Activated naive CD8-positive, alpha-beta T cell treated with anti-CD3 and anti-CD28 coated beads, Interleukin-2, amount 10 ng/mL, durations not matched to agents 7 days and 5 days (primary cell): Measurements from ENCODE around the gene PGR. TPM values are rescaled to one million over a fixed set of nuclear protein-coding genes. Genes with fewer than 3 reads are reported as not detected.

Experiments used
- ATAC-seq: fragments of 150-1000 bp; cut with Tn5 transposase; one replicate; pipeline ENCODE4 v1.10.0; 2021; ENCODE audit warnings: low read depth, moderate library complexity
- POLR2A ChIA-PET: fragments of 350-600 bp; sonication (Branson Sonifier 250); formaldehyde crosslinking; loops from one replicate; lab custom pipeline; 2021; ENCODE audit warnings: antibody characterized with exemption; lab: Charles Lee
- DNase-seq: peaks from one replicate; pipeline ENCODE4 v3.0.0; 2021
- H3K27ac Mint-ChIP-seq: one replicate; pipeline ENCODE4 v1.8.0; 2022; ENCODE audit warnings: mild to moderate bottlenecking, mixed read lengths
- H3K27me3 Mint-ChIP-seq: one replicate; pipeline ENCODE4 v1.8.0; 2022; ENCODE audit warnings: mild to moderate bottlenecking, moderate library complexity, mixed read lengths
- H3K36me3 Mint-ChIP-seq: one replicate; pipeline ENCODE4 v1.8.0; 2021; ENCODE audit warnings: mild to moderate bottlenecking, mixed read lengths
- H3K4me1 Mint-ChIP-seq: one replicate; pipeline ENCODE4 v1.8.0; 2021; ENCODE audit warnings: mixed read lengths
- H3K4me3 Mint-ChIP-seq: one replicate; pipeline ENCODE4 v1.8.0; 2022; ENCODE audit warnings: mild to moderate bottlenecking, moderate library complexity, mixed read lengths
- H3K9me3 Mint-ChIP-seq: one replicate; pipeline ENCODE4 v1.8.0; 2021; ENCODE audit warnings: mixed read lengths
- total RNA-seq, 2 experiments: library from RNA; stranded (reverse); gene quantifications; one replicate each; pipeline ENCODE4 v1.2.3, GENCODE V29; 2021

Gene PGR
- total RNA-seq, result not detected

DNA sequence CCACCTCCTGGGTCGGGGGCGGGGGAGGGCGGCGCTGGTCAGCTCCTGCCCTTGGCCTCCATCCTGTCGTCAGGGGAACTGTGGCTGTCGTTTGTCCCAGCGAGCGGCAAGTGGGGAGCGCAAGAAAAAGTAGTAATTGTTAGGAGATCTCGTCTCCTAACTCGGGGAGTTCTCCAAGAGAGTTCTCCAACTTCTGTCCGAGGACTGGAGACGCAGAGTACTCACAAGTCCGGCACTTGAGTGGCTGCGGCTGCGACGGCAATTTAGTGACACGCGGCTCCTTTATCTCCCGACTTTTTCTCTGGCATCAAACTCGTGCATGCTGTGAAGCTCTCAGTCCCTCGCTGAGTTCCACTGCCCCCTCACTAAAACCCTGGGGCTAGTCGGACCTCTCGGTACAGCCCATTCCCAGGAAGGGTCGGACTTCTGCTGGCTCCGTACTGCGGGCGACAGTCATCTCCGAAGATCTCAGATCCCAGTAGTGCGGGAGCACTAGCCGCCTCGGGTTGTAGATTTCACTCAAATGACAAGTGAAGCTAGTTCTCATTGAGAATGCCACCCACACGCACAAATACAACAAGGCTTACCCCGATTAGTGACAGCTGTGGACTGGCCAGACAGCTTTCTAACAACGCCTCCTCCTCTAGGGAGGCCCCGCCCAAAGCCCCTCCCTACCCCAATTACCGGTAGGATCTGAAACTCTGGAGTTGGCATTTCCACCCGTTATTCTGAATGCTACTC is at the start of gene PGR:
PGR (minus strand) TSS at position 611 of the 741 bp plus-strand sequence. CDS start 743 bp downstream, outside the sequence.
- H3K9me3 Mint-ChIP-seq, result peaks cover 1% of the 10 kb centered on the region
- peak within 1 kb of the TSS; percentile 63 for H3K27ac Mint-ChIP-seq
- POLR2A ChIA-PET, result no interaction called here
- peaks cover 3% of the 10 kb centered on the region for H3K4me1 Mint-ChIP-seq
- peaks cover 37% of the 10 kb centered on the region for H3K27me3 Mint-ChIP-seq
- no peaks in the 10 kb centered on the region for H3K36me3 Mint-ChIP-seq
- no peak for ATAC-seq
- H3K4me3 Mint-ChIP-seq, result no peak within 1 kb of the TSS
- DNase-seq, result no peak

DNA sequence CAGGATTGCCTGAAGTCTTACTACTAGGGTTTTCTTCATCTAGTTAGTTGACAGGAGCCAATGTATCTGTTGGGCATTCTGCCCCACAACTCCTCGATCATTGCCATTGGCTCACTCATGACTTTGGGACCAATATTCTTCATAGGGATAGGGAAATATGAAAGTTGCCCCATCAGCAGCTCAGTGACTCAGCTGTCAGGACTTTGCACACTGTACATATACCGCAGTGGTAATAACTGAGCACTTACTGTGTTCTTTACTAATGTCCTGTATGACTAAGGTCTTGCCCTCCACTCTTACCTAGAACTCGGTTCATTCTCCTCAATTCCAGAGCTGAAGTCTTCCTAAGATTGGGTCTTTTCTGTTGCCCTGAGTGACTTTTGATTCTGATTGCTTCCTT is 46.8 kb upstream of the PGR start:
- Mint-ChIP-seq H3K9me3 (no peaks in the 10 kb centered on the region), H3K4me3 (no peak overlapping the region), H3K27me3 (no peaks in the 10 kb centered on the region), H3K36me3 (no peaks in the 10 kb centered on the region), H3K27ac (no peak overlapping the region), H3K4me1 (no peaks in the 10 kb centered on the region)
- POLR2A ChIA-PET, result no interaction called here
- ATAC-seq (no peak), DNase-seq (no peak)

DNA sequence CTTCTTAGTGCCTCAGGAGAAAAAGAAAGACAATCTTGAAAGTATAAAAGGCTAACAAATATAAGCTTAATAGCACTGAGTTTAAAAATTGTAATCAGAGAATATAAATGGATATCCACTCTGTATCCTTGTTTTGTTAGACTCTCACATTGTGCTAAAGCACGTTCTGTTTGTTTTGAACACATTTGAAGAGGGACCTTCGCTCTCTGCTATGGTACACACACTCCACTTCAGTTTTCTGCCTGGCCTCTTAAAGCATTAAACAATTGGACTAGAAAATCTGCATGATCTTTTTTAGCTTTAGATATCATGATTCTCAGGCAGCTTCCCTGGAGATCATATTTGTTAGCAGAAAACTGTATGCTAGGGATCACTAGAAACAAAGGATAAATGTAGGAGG is 40.3 kb upstream of the PGR start:
- Mint-ChIP-seq H3K4me3 (no peak overlapping the region), H3K4me1 (no peaks in the 10 kb centered on the region), H3K27me3 (no peaks in the 10 kb centered on the region), H3K27ac (no peak overlapping the region), H3K9me3 (peaks cover 7% of the 10 kb centered on the region), H3K36me3 (no peaks in the 10 kb centered on the region)
- ATAC-seq, result no peak
- POLR2A ChIA-PET, result no interaction called here
- DNase-seq, result no peak

DNA sequence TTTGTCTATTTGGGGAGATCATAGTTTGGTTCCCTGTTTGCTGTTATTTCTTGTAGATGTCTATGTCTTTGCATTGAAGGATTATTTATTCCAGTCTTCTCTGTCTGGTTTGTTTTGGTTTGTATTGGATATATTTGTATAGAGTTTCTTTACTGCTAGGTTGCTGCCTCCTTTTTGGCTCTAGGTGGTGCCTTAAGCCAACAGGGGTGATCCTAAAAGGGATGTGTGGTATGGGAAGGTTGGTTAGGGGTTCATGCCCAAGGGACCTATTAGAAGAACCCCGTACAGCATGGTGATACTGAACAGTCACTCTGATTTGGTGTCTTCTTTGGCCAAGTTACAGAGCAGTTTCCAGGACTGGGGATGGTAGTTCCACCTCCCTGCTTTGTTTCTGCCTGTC is 36.4 kb upstream of the PGR start:
- POLR2A ChIA-PET, result no interaction called here
- no peak for DNase-seq
- peaks cover 7% of the 10 kb centered on the region for H3K9me3 Mint-ChIP-seq

DNA sequence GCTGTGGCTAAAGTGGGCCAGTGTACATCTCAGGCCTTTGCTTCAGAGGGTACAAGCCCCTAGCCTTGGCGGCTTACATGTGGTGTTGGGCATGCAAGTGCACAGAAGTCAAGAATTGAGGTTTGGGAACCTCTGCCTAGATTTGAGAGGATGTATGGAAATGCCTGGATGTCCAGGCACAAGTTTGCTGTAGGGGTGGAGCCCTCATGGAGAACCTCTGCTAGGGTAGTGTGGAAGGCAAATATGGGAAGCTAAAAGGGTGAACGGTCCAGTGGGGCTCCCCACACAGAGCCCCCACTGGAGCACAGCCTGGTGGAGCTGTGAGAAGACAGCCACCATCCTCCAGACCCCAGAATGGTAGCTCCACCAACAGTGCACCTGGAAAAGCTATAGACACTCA is 28.5 kb upstream of the PGR start:
- POLR2A ChIA-PET, result no interaction called here
- H3K4me3 Mint-ChIP-seq, result no peak overlapping the region
- DNase-seq, result no peak
- H3K27me3 Mint-ChIP-seq, result no peaks in the 10 kb centered on the region
- no peaks in the 10 kb centered on the region for H3K4me1 Mint-ChIP-seq
- no peaks in the 10 kb centered on the region for H3K36me3 Mint-ChIP-seq
- no peak overlapping the region for H3K27ac Mint-ChIP-seq
- ATAC-seq, result no peak
- H3K9me3 Mint-ChIP-seq, result peaks cover 7% of the 10 kb centered on the region

More for the DNA sequence above, 36.4 kb upstream of the PGR start:
- Mint-ChIP-seq H3K4me3 (no peak overlapping the region), H3K27me3 (no peaks in the 10 kb centered on the region), H3K4me1 (no peaks in the 10 kb centered on the region), H3K27ac (no peak overlapping the region), H3K36me3 (no peaks in the 10 kb centered on the region)
- no peak for ATAC-seq

DNA sequence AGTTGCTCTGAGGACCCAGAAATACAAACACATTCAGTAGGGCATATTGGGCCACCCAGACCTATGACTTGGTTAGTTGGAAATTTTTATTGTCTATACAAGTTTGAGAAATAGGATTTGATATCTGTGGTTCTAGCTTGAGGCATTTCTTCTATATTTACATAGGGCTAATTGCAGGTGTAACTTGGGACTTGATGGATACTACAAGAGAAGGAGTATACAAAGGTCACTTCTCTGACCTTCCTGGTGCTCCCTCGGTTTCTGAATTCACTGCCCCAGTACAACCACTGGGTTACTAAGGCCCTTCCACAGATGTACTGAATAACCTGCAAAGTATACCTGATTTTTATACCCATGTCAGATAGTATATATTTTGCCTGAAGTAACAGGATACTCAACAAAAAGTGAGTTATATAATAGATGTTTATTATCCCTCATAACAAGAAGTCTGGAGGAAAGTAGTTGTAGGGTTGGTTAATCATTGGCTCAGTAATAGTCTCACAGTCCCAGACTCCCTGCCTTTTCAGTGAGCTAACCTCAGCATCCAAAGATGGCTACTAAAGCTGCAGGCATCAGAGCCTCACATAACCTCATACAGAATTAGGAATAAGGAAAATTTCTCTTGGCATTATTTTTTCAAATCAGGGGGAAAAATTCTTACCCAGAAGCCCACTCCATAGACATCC is 8.8 kb upstream of the PGR start:
- H3K9me3 Mint-ChIP-seq, result peaks cover 2% of the 10 kb centered on the region
- no peaks in the 10 kb centered on the region for H3K27me3 Mint-ChIP-seq

DNA sequence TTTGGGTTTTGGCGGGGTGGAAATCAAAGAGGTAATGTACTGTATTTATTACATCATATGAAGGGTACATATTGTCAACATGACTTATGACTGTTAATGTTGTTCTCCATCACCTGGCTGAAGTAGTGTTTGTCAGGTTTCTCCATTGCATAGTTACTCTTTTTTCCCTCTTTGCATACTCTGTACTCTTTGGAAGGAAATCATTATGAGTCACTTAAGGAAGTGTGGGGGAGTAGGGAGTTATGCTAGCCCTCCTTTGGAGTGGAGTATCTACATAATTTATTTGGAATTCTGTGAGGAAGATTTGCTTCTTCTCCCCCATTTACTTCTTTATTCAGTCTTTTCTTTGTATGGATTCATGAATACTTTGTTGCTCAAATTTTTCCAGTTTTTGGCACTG is 3.6 kb upstream of the PGR start:
- H3K9me3 Mint-ChIP-seq, result peaks cover 1% of the 10 kb centered on the region
- H3K4me1 Mint-ChIP-seq, result no peaks in the 10 kb centered on the region
- H3K36me3 Mint-ChIP-seq, result no peaks in the 10 kb centered on the region
- POLR2A ChIA-PET, result no interaction called here
- no peak overlapping the region for H3K27ac Mint-ChIP-seq
- no peak overlapping the region for H3K4me3 Mint-ChIP-seq
- ATAC-seq, result no peak
- no peak for DNase-seq
- peaks cover 23% of the 10 kb centered on the region for H3K27me3 Mint-ChIP-seq

More for the DNA sequence above, 8.8 kb upstream of the PGR start:
- H3K36me3 Mint-ChIP-seq, result no peaks in the 10 kb centered on the region
- ATAC-seq (no peak), DNase-seq (no peak)
- POLR2A ChIA-PET, result no interaction called here
- H3K4me1 Mint-ChIP-seq, result no peaks in the 10 kb centered on the region
- H3K27ac Mint-ChIP-seq, result no peak overlapping the region
- no peak overlapping the region for H3K4me3 Mint-ChIP-seq

DNA sequence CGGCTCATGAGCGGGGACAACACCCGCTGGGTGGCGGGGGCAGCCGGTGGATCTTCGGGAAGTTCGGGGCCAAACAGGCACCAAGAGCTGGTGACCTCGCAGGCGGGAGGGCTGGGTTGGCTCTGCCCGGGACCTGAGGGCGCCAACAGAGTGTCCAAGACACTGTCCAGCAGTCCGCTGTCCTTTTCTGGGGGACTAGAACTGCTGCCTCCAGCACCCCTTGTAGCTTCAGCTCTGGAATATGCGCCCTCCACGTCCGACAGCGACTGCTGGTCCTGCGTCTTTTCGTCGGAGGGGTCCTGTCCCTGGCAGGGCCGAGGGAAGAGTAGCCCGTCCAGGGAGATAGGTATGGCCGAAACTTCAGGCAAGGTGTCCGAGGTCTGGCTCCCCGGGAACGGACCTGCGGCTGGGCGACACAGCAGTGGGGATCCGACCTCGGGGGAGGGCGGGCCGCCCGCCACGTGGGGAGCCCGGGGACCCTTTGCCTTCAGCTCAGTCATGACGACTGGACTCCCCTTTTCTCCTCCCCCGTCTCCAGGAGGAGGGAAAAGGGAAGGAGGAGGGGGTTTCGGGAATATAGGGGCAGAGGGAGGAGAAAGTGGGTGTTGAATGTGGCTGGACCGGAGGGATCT is 926 bp downstream of the PGR start:
- H3K27me3 Mint-ChIP-seq, result peaks cover 38% of the 10 kb centered on the region
- peaks cover 1% of the 10 kb centered on the region for H3K9me3 Mint-ChIP-seq
- H3K4me3 Mint-ChIP-seq, result no peak overlapping the region
- H3K27ac Mint-ChIP-seq, result no peak overlapping the region
- H3K4me1 Mint-ChIP-seq, result peaks cover 3% of the 10 kb centered on the region
- ATAC-seq (no peak), DNase-seq (no peak)
- no peaks in the 10 kb centered on the region for H3K36me3 Mint-ChIP-seq
- POLR2A ChIA-PET, result no interaction called here

DNA sequence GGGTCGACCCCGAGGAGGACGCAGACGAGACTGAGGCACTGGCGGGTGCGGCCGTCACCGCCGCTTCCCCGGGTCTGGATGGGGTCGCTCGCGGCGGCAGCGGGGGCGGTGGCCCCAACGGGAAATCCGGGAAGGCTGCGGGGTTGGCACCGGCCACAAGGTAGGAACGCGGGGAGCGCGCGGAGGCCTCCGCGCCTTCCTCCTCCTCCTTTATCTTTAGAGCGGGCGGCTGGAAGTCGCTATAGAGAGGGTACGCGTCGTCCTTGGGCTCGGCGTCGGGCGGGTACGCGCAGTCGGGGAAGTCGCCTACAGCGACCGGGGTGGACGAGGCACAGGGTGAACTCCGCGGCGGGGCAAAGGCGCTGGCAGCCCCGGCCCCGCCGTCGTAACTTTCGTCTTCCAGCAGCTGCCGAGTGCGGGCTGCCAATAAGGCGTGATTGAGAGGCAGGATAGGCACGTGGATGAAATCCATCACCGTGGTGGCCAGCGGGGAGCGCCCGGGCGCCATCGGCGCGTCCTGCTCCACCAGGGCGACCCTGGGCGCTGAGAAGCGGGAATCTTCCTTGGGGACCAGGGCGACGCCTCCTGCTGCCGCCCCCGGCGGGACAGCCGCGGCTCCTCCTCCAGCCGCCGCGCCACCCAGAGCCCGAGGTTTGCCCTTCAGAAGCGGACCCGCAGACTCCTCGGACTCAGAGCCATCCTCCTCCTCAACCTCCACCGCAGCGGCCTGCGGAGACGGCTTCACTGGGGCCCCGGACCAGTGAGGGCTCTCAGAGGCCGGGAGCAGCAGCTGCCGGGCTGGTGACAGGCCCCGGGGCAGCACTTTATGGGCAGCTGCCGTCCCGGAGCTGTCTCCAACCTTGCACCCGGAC is 1.7 kb downstream of the PGR start:
- H3K4me3 Mint-ChIP-seq, result no peak overlapping the region
- peak; percentile 29 for DNase-seq

DNA sequence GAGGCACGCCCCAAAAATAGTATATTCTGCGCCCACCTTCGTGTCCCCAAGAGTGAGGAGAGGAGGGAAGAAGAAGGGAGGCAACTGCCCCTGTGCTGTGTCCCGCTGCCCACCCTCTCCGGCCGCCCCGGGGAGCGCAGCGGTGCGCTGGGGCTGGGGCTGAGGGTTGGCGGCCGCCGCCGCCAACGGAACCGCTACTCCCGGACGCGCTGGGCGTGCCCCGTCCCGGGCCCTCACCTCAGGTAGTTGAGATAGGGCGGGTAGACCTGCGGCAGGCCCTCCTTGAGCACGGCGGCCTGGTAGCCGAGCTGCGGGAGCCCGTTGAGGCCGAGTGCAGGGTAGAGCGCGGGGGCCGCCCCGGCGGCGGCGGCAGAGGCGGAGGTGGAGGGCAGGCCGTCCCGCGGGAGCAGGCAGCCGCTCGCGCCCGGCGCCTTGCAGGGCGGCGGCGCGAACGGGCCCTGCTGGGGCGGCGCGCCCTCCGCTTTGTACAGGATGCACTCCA is 2.4 kb downstream of the PGR start:
- POLR2A ChIA-PET, result no interaction called here
- no peaks in the 10 kb centered on the region for H3K9me3 Mint-ChIP-seq
- DNase-seq (peak; percentile 30), ATAC-seq (no peak)
- H3K4me1 Mint-ChIP-seq, result peaks cover 3% of the 10 kb centered on the region
- H3K4me3 Mint-ChIP-seq, result peak overlapping the region; percentile 55
- H3K27ac Mint-ChIP-seq, result no peak overlapping the region
- peaks cover 38% of the 10 kb centered on the region for H3K27me3 Mint-ChIP-seq
- no peaks in the 10 kb centered on the region for H3K36me3 Mint-ChIP-seq

More for the DNA sequence above, 1.7 kb downstream of the PGR start:
- Mint-ChIP-seq H3K4me1 (peaks cover 3% of the 10 kb centered on the region), H3K27me3 (peaks cover 38% of the 10 kb centered on the region), H3K36me3 (no peaks in the 10 kb centered on the region), H3K27ac (no peak overlapping the region), H3K9me3 (peaks cover under 1% of the 10 kb centered on the region)
- POLR2A ChIA-PET, result no interaction called here
- no peak for ATAC-seq

DNA sequence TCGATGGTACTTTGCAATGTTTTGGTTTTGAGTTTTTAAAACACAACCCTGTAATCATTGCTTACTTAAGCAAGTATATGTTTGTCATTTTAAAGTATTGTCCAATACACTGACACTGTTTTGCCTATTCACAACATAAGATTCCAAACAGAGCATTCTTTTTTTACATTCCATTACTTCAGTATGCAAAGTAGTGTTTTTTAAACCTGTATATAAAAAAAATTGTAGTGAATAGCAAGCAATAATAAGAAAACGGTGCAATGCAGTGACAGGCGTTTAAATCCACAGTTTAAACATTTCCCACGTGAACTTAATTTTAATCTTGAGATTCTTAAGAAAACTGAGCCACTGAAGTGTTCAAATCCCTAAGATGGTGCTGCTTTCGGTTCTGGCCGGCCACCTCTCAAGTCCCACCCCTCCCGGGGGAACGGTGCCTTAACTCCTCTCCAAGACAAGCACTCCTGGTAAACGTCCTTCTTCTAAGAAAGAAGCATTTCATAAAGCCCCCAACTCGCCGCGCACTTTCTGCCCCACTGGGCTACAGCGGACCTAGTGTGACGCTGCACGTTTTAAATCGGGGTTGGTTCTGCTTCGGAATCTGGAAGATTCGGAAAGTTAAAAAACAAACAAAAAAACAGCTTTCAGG is 2.9 kb downstream of the PGR start:
- Mint-ChIP-seq H3K9me3 (no peaks in the 10 kb centered on the region), H3K36me3 (no peaks in the 10 kb centered on the region), H3K27ac (no peak overlapping the region), H3K4me3 (peak overlapping the region; percentile 55), H3K4me1 (peaks cover 3% of the 10 kb centered on the region), H3K27me3 (peaks cover 38% of the 10 kb centered on the region)
- POLR2A ChIA-PET, result no interaction called here
- DNase-seq, result no peak
- no peak for ATAC-seq

DNA sequence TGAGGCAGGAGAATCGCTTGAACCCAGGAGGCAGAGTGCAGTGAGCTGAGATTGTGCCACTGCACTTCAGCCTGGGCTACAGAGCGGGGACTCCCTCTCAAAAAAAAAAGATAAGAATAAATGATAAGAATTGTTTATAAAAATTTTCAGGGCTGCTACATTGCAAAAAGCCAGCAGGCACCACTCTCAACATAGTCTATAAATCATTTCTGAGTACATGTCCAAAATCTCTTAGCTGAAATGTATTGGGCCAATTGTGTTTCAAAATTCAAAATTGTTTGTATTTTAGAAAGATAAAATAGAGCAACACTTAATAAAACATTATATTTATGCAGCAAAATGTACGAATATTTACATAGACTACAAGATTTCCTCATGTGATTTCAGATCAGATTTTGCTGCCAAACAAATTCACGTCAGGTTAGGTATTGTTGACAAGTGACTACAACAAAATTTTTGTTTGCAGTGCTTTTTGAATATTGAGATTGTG is 13.9 kb downstream of the PGR start:
- POLR2A ChIA-PET, result no interaction called here
- Mint-ChIP-seq H3K4me3 (no peak overlapping the region), H3K36me3 (no peaks in the 10 kb centered on the region), H3K27ac (no peak overlapping the region), H3K27me3 (no peaks in the 10 kb centered on the region), H3K4me1 (no peaks in the 10 kb centered on the region), H3K9me3 (no peaks in the 10 kb centered on the region)
- no peak for ATAC-seq
- DNase-seq, result no peak
